Psoas muscle (tissue), 8 donors: Measurements from ENCODE around the gene ENG. TPM values are rescaled to one million over a fixed set of nuclear protein-coding genes. Genes with fewer than 3 reads are reported as not detected.

Experiments
- ATAC-seq, 4 donors: fragments of 200-7000 bp; cut with Tn5 transposase; one replicate each; pipeline ENCODE4 v1.9.1; 2020; ENCODE audit warnings: moderate library complexity in 3 of 4, mild to moderate bottlenecking in 2 of 4
- DNase-seq, 2 donors: peaks; one replicate each; pipeline ENCODE4 v3.0.0-alpha.2; 2020
- H3K27ac ChIP-seq: fragments of 200-600 bp; one replicate; pipeline ENCODE4 v1.8.0; 2022
- H3K27me3 ChIP-seq, 3 donors: fragments of 200-600 bp in 1 of 3; one replicate each; pipeline versions ENCODE4 v1.6.1 to v1.8.0; 2013 to 2022; ENCODE audit warnings: low read length in 2 of 3, mild to moderate bottlenecking in 2 of 3, moderate library complexity in 1 of 3; ENCODE audit not compliant: insufficient read depth in 3 of 3
- H3K36me3 ChIP-seq, 2 donors: fragments of 200-600 bp in 1 of 2; one replicate each; pipeline versions ENCODE4 v1.6.1 to v1.8.0; 2013 to 2022; ENCODE audit warnings: low read depth in 1 of 2, mild to moderate bottlenecking in 1 of 2, moderate library complexity in 1 of 2; ENCODE audit not compliant: insufficient read depth in 1 of 2
- H3K4me1 ChIP-seq: fragments of 200-600 bp; one replicate; pipeline ENCODE4 v1.8.0; 2022
- H3K4me3 ChIP-seq: fragments of 200-600 bp; one replicate; pipeline ENCODE4 v1.8.0; 2022; ENCODE audit warnings: mild to moderate bottlenecking
- H3K9me3 ChIP-seq: fragments of 200-600 bp; one replicate; pipeline ENCODE4 v1.8.0; 2022
- CTCF ChIP-seq: fragments of 200-600 bp; IDR thresholded peaks from one replicate; pipeline ENCODE4 v1.8.0; 2022; ENCODE audit warnings: antibody characterized with exemption
- WGBS, 3 donors: extraction: QIAGEN DNeasy Blood & Tissue Kit; methylation state at CpG; one replicate each; pipeline versions ENCODE4 v1.1.6 to v1.1.7; 2013; 5-methylcytosine and 5-hydroxymethylcytosine counted together
- intact Hi-C, 2 donors: fragments of 100-400 bp; cut with DNase I; formaldehyde crosslinking; loops; one replicate each; pipeline versions ENCODE4 v1.11.0 to v1.14.2; 2022
- polyA plus RNA-seq, 3 donors: library from polyadenylated mRNA; stranded (reverse); fragments of 200-250 nt; gene quantifications; one replicate each; pipeline ENCODE4 v1.2.3, GENCODE V29; 2013
- total RNA-seq, 4 donors: library from RNA; stranded (reverse); fragmentation: NEBNext Ultra II Directional in 2 of 4; extraction: Animal tissue kit (Norgen Biotek cat#: 25700) in 2 of 4; gene quantifications; one replicate each; pipeline versions ENCODE4 v1.2.1 to v1.2.4, GENCODE V29; 2021 to 2023
- donor health status: healthy with polysubstance abuse.
- donor health status: DM: no; HTN: no; CAD: no; lungs with moderate emphysema.
- donor health status: Bipolar disorder and iron deficiency.
- donor health status: healthy.
- donor health status: DM: yes; HTN: yes; CAD: no.
- donor health status: DM: no; HTN: no; CAD: no.
- donor health status: DM: no; HTN: no; CAD: no.
- donor health status: DM: yes; HTN: yes; CAD: no.

Gene ENG
- total and polyA plus RNA-seq, 7 donors, result 22.1 to 80.4 (median 38.6) TPM

- intact Hi-C loops, result loop anchor here in 1 of 2 donors (5.0 kb wide), 1 partner anchor 90 kb away; the partner anchor contains the start of gene CDK9
- Histone ChIP-seq H3K4me1 (peaks cover 41% of the 10 kb centered on the region), H3K9me3 (no peaks in the 10 kb centered on the region), H3K36me3 (peaks cover 0 to 15% of the 10 kb centered on the region in 2 donors), H3K4me3 (peak overlapping the region; percentile 78), H3K27me3 (no peaks in the 10 kb centered on the region), H3K27ac (peak overlapping the region; percentile 85)
- peak; percentile 36 to 55 (median 52) for ATAC-seq
- DNase-seq, result peak; percentile 41 to 74
- WGBS, 3 donors, result 11 to 22% (median 14%) methylated on average over 17 to 26 of the region's 26 CpGs
- no peak for TF ChIP-seq CTCF
Measured at GRCh38 chr9:127876764-127877562, 22.5 kb upstream of the ENG start.

GRCh38 chr9:127876026-127876763 lies 21.7 kb upstream of the ENG start:
- DNase-seq (no peak), ATAC-seq (peak in 3 of 4 donors; percentile 10 to 57 (median 39))
- Histone ChIP-seq H3K27me3 (no peaks in the 10 kb centered on the region), H3K4me1 (peaks cover 41% of the 10 kb centered on the region), H3K36me3 (peaks cover 0 to 23% of the 10 kb centered on the region in 2 donors), H3K4me3 (peak overlapping the region; percentile 78), H3K9me3 (no peaks in the 10 kb centered on the region), H3K27ac (peak overlapping the region; percentile 85)
- intact Hi-C loops, result loop anchor here in 1 of 2 donors (5.0 kb wide), 1 partner anchor 89 kb away; the partner anchor contains the start of gene CDK9
- peak; percentile 15 for TF ChIP-seq CTCF
- 21 to 42% (median 33%) methylated on average over 12 to 14 of the region's 14 CpGs for WGBS, 3 donors

GRCh38 chr9:127875306-127875966 lies 21.0 kb upstream of the ENG start:
- Histone ChIP-seq H3K27me3 (no peaks in the 10 kb centered on the region), H3K36me3 (peaks cover 0 to 30% of the 10 kb centered on the region in 2 donors), H3K27ac (peak overlapping the region; percentile 85), H3K4me3 (peak overlapping the region; percentile 78), H3K9me3 (no peaks in the 10 kb centered on the region), H3K4me1 (peaks cover 41% of the 10 kb centered on the region)
- DNase-seq, result no peak
- 65 to 75% (median 66%) methylated on average over 10 of the region's 10 CpGs for WGBS, 3 donors
- intact Hi-C loops, result loop anchor here in 1 of 2 donors (5.0 kb wide), 1 partner anchor 88 kb away; the partner anchor contains the start of gene CDK9
- TF ChIP-seq CTCF, result no peak
- peak; percentile 12 to 19 (median 14) for ATAC-seq
